HEK293 (cell line): ENCODE data around the gene PCBD1.

Experiments
- CTCF ChIA-PET: fragments of 350-600 bp; formaldehyde crosslinking; extraction: SDS; loops from one replicate; lab custom pipeline; 2021; ENCODE audit warnings: antibody characterized with exemption; lab: Yijun Ruan, JAX
- POLR2A ChIA-PET: fragments of 300-600 bp; formaldehyde crosslinking; extraction: SDS; loops from one replicate; lab custom pipeline; 2020; ENCODE audit warnings: antibody characterized with exemption, inconsistent platforms; lab: Yijun Ruan, JAX
- H3K27ac ChIP-seq: fragments of 200-500 bp; sonication (Bioruptor generic); 2 replicates; pipeline ENCODE4 v1.5.1; 2014; ENCODE audit warnings: low read depth, low read length, control low read depth, inconsistent platforms; ENCODE audit errors: extremely low read depth
- H3K36me3 ChIP-seq, 2 experiments: fragments of 200-500 bp in 1 of 2; sonication (Bioruptor generic) in 1 of 2; 1 replicate in 1 of 2; 2 replicates in 1 of 2; pipeline ENCODE4 v1.5.1; 2014 to 2017; ENCODE audit warnings: inconsistent platforms in 2 of 2, low read length in 2 of 2; ENCODE audit not compliant: control insufficient read depth in 2 of 2, insufficient read depth in 1 of 2
- H3K4me1 ChIP-seq: fragments of 200-500 bp; sonication (Bioruptor generic); 2 replicates; pipeline ENCODE4 v1.5.1; 2014; ENCODE audit warnings: mild to moderate bottlenecking, low read length, inconsistent platforms; ENCODE audit not compliant: control insufficient read depth, insufficient read depth
- H3K4me3 ChIP-seq: 2 replicates; pipeline ENCODE4 v1.5.1; 2011; ENCODE audit warnings: low read depth, mild to moderate bottlenecking, control low read depth, low read length, moderate library complexity
- H3K9me3 ChIP-seq: fragments of 200-500 bp; sonication (Bioruptor generic); 2 replicates; pipeline ENCODE4 v1.5.1; 2014; ENCODE audit warnings: low read depth, low read length, inconsistent platforms; ENCODE audit not compliant: control insufficient read depth, insufficient read depth
- KLF8 ChIP-seq: fragments of 450-650 bp; formaldehyde crosslinking; IDR thresholded peaks from 2 replicates; pipeline ENCODE4 v1.5.1; 2016; ENCODE audit warnings: missing biosample characterization, missing genetic modification characterization
- SCRT1 ChIP-seq: fragments of 450-650 bp; formaldehyde crosslinking; IDR thresholded peaks from 2 replicates; pipeline ENCODE4 v1.5.1; 2016; ENCODE audit warnings: missing biosample characterization, missing genetic modification characterization, borderline replicate concordance
- SCRT2 ChIP-seq: fragments of 450-650 bp; formaldehyde crosslinking; IDR thresholded peaks from 2 replicates; pipeline ENCODE4 v1.5.1; 2016; ENCODE audit warnings: missing biosample characterization, missing genetic modification characterization
- SP3 ChIP-seq: fragments of 450-650 bp; formaldehyde crosslinking; IDR thresholded peaks from 2 replicates; pipeline ENCODE4 v1.5.1; 2016; ENCODE audit warnings: missing biosample characterization, missing genetic modification characterization
- WT1 ChIP-seq: fragments of 450-650 bp; formaldehyde crosslinking; IDR thresholded peaks from 2 replicates; pipeline ENCODE4 v1.5.1; 2016; ENCODE audit warnings: missing biosample characterization, missing genetic modification characterization
- ZBTB1 ChIP-seq: fragments of 450-650 bp; formaldehyde crosslinking; IDR thresholded peaks from 2 replicates; pipeline ENCODE4 v1.5.1; 2016; ENCODE audit warnings: missing biosample characterization, missing genetic modification characterization
- ZBTB21 ChIP-seq: fragments of 450-650 bp; formaldehyde crosslinking; IDR thresholded peaks from 2 replicates; pipeline ENCODE4 v1.5.1; 2017; ENCODE audit warnings: missing biosample characterization, missing genetic modification characterization
- ZNF10 ChIP-seq: fragments of 450-650 bp; formaldehyde crosslinking; IDR thresholded peaks from 2 replicates; pipeline ENCODE4 v1.5.1; 2017; ENCODE audit warnings: missing biosample characterization, missing genetic modification characterization
- ZNF146 ChIP-seq: fragments of 450-650 bp; formaldehyde crosslinking; IDR thresholded peaks from 2 replicates; pipeline ENCODE4 v1.5.1; 2016; ENCODE audit warnings: missing biosample characterization, missing genetic modification characterization
- ZNF16 ChIP-seq: fragments of 450-650 bp; formaldehyde crosslinking; IDR thresholded peaks from 2 replicates; pipeline ENCODE4 v1.5.1; 2016; ENCODE audit warnings: low read depth, missing biosample characterization, missing genetic modification characterization
- ZNF223 ChIP-seq: fragments of 450-650 bp; formaldehyde crosslinking; IDR thresholded peaks from 2 replicates; pipeline ENCODE4 v1.5.1; 2016; ENCODE audit warnings: missing biosample characterization, missing genetic modification characterization
- ZNF324 ChIP-seq: fragments of 450-650 bp; formaldehyde crosslinking; IDR thresholded peaks from 2 replicates; pipeline ENCODE4 v1.5.1; 2016; ENCODE audit warnings: missing biosample characterization, missing genetic modification characterization
- ZNF335 ChIP-seq: fragments of 450-650 bp; formaldehyde crosslinking; conservative IDR thresholded peaks from 2 replicates; pipeline ENCODE4 v1.5.1; 2016; ENCODE audit warnings: missing biosample characterization, missing genetic modification characterization
- ZNF416 ChIP-seq: fragments of 450-650 bp; formaldehyde crosslinking; IDR thresholded peaks from 2 replicates; pipeline ENCODE4 v1.5.1; 2016; ENCODE audit warnings: missing biosample characterization, missing genetic modification characterization
- ZNF423 ChIP-seq: fragments of 450-650 bp; formaldehyde crosslinking; IDR thresholded peaks from 2 replicates; pipeline ENCODE4 v1.5.1; 2016; ENCODE audit warnings: missing biosample characterization, missing genetic modification characterization
- TF ChIP-seq, protein P1 (sequence below): fragments of 450-650 bp; formaldehyde crosslinking; IDR thresholded peaks from 2 replicates; pipeline ENCODE4 v1.5.1; 2016; ENCODE audit warnings: missing biosample characterization, missing genetic modification characterization
- TF ChIP-seq, protein P2 (sequence below): fragments of 450-650 bp; formaldehyde crosslinking; IDR thresholded peaks from 2 replicates; pipeline ENCODE4 v1.5.1; 2016; ENCODE audit warnings: missing biosample characterization, missing genetic modification characterization

PCBD1 gene

DNA sequence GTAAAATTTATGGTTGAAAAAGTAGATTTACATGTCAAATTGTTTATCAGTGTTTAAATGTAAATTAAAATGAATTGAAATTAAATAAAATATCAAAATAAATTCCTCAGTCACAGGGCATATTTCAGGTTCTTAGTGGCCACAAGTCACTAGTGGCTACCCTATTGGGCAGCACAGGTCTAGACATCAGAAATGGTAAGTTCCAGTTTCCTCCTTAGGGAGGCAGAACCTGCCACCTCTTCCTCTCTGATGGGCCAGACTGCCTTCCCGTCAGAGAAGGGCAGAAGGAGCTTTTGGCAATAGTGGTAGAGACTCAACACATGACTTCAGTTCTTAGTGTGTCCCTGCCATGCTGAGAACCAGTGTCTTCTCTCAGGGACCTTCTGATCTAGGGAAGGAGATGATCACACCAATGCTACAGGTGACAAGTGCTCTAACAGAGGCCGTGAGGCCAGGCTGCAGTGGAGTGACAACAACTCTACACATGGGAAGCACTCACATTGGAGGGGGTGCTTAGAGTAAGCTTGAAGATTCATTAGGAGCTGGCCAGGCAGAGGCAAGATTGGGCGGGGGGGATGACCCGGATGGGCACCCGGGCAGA lies 14.4 kb upstream of the PCBD1 start:
- no peaks in the 10 kb centered on the region for H3K4me1 ChIP-seq
- no peaks in the 10 kb centered on the region for H3K36me3 ChIP-seq
- CTCF ChIA-PET = interaction anchor here (0.6 to 5.2 kb wide), 41 partner anchors 12 to 825 kb away, joined by 3 to 64 read pairs (median 4); partner anchors contain the start of gene PCBD1
- TF ChIP-seq SCRT2 (tag by site-specific recombination) (peak; percentile 59), SCRT1 (tag by site-specific recombination) (peak; percentile 63; the same call in 1 of the 2 replicates), ZNF416 (tag by site-specific recombination) (no peak)
- H3K4me3 ChIP-seq = no peak overlapping the region
- H3K27ac ChIP-seq = no peak overlapping the region
- no peaks in the 10 kb centered on the region for H3K9me3 ChIP-seq
- POLR2A ChIA-PET = interaction anchor here (1.3 kb wide), 1 partner anchor 15 kb away, joined by 3 read pairs; no protein-coding TSS in a partner anchor

DNA sequence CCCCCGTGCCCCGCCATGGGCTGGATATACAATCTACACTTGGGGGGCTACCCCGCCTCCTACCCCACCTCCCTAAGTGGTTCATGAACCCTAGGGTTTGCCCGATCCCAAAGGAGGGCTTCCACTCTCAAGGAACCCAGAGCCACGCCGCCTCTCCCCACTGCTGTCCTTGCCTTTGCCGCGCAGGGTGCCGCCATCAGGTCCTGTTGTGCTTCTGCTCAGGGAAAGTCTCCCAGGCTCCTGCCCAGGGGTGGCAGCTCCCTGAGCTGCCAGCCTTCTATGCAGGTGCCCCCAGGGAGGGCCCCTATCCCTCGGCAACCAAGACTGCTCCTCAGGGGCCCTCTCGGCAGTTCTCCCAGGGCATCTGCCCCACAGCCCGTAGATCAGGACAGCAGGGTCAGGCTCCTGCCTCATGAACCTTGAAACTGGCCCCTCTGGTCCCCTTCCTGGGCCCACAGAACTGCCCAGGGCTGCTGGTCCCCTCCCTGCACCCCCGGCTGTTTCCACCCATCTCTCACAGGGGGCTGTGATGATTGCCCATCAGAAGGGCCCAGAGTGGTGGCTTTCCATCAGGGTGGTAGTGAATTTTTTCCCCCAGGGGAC lies 13.0 kb upstream of the PCBD1 start:
- Histone ChIP-seq H3K4me3 (no peak overlapping the region), H3K36me3 (no peaks in the 10 kb centered on the region), H3K27ac (no peak overlapping the region), H3K9me3 (no peaks in the 10 kb centered on the region), H3K4me1 (no peaks in the 10 kb centered on the region)
- ChIA-PET CTCF (interaction anchor here (0.6 to 5.2 kb wide), 5 partner anchors 10 to 488 kb away, joined by 3 to 64 read pairs (median 3); no protein-coding TSS in a partner anchor), POLR2A (interaction anchor here (0.6 kb wide), 1 partner anchor 10 kb away, joined by 4 read pairs; no protein-coding TSS in a partner anchor)
- TF ChIP-seq KLF8 (tag by site-specific recombination) = no peak
- TF ChIP-seq SP3 = no peak
- TF ChIP-seq WT1 (tag by site-specific recombination) = no peak

DNA sequence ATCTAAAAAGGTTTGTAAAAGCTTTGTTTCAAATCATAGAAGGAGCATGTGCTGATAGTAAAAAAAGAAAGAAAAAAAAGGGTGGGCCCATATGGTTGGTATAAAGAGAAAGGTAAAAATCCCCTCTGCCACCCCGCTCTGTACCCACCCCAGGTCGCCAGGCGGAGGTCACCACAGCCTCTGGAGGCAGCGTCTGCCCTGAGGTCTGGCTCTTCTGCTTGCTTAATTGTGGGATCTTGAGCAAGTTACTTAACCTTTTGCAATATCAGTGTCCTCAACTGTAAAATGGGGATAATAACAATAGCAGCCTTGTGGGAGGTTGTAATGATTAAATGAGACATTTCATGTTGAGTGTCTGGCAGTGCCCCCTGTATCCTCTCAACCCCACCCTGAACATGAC lies 10.7 kb upstream of the PCBD1 start:
- Histone ChIP-seq H3K9me3 (no peaks in the 10 kb centered on the region), H3K4me3 (no peak overlapping the region), H3K36me3 (no peaks in the 10 kb centered on the region), H3K4me1 (no peaks in the 10 kb centered on the region), H3K27ac (no peak overlapping the region)
- TF ChIP-seq ZNF146 (tag by site-specific recombination) (no peak), ZNF324 (tag by site-specific recombination) (no peak), ZBTB1 (tag by site-specific recombination) (no peak), KLF8 (tag by site-specific recombination) (no peak), ZBTB21 (no peak), ZNF16 (tag by site-specific recombination) (no peak), ZNF423 (tag by site-specific recombination) (no peak), ZNF335 (tag by site-specific recombination) (no peak), ZNF10 (no peak), SCRT1 (tag by site-specific recombination) (no peak), ZNF223 (no peak)
- TF ChIP-seq, protein P1, sequence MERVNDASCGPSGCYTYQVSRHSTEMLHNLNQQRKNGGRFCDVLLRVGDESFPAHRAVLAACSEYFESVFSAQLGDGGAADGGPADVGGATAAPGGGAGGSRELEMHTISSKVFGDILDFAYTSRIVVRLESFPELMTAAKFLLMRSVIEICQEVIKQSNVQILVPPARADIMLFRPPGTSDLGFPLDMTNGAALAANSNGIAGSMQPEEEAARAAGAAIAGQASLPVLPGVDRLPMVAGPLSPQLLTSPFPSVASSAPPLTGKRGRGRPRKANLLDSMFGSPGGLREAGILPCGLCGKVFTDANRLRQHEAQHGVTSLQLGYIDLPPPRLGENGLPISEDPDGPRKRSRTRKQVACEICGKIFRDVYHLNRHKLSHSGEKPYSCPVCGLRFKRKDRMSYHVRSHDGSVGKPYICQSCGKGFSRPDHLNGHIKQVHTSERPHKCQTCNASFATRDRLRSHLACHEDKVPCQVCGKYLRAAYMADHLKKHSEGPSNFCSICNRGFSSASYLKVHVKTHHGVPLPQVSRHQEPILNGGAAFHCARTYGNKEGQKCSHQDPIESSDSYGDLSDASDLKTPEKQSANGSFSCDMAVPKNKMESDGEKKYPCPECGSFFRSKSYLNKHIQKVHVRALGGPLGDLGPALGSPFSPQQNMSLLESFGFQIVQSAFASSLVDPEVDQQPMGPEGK = no peak
- TF ChIP-seq, protein P2, sequence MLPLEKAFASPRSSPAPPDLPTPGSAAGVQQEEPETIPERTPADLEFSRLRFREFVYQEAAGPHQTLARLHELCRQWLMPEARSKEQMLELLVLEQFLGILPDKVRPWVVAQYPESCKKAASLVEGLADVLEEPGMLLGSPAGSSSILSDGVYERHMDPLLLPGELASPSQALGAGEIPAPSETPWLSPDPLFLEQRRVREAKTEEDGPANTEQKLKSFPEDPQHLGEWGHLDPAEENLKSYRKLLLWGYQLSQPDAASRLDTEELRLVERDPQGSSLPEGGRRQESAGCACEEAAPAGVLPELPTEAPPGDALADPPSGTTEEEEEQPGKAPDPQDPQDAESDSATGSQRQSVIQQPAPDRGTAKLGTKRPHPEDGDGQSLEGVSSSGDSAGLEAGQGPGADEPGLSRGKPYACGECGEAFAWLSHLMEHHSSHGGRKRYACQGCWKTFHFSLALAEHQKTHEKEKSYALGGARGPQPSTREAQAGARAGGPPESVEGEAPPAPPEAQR (tag by site-specific recombination) = no peak
- ChIA-PET POLR2A (no interaction called here), CTCF (interaction anchor here (0.6 kb wide), 1 partner anchor 296 kb away, joined by 4 read pairs; no protein-coding TSS in a partner anchor)
